ENCODE data around the gene PEAK1.
"Not testable (repeated sequence)": the region's sequence is repeated elsewhere in the genome, so short reads cannot be mapped to it uniquely, and the experiment has no call there.

Gene PEAK1

DNA sequence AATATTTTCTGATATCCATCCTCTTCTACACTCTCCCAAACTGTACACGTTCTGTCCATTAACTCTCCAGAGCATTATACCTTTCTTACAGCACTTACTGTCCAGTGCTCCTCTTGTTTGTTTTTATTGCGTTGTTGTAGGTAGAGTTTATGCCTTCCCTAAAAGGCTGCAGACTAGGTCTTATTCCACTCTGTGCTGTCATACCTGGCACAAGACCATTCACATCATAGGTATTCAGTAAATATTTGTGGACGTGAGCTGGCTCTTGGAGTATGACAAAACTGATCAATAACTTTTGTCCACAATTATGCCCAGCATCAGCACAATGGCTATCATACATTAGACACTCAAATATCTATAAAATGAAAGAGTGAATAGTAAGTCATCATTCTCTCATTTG lies 5.2 kb upstream of the PEAK1 start:
- no peak for DNase-seq (ENCODE audit: low read depth)

DNA sequence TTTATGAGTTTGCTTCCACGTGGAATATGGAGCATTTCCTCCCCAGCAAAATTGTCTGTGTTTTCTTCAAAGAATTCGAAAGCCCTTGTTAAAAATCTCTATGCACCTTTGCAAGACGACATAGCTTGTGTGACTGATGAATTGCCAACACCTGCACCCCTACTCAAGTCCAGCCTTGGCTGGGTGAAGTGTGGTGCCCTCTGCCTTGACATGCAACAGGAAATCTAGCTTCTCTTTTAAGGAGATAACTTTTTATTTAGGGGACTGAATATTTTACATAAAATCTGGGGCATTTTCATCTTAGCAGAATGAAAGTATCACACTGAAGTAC lies 1.4 kb upstream of the PEAK1 start:
- no peak for DNase-seq (ENCODE audit: low read depth)

DNA sequence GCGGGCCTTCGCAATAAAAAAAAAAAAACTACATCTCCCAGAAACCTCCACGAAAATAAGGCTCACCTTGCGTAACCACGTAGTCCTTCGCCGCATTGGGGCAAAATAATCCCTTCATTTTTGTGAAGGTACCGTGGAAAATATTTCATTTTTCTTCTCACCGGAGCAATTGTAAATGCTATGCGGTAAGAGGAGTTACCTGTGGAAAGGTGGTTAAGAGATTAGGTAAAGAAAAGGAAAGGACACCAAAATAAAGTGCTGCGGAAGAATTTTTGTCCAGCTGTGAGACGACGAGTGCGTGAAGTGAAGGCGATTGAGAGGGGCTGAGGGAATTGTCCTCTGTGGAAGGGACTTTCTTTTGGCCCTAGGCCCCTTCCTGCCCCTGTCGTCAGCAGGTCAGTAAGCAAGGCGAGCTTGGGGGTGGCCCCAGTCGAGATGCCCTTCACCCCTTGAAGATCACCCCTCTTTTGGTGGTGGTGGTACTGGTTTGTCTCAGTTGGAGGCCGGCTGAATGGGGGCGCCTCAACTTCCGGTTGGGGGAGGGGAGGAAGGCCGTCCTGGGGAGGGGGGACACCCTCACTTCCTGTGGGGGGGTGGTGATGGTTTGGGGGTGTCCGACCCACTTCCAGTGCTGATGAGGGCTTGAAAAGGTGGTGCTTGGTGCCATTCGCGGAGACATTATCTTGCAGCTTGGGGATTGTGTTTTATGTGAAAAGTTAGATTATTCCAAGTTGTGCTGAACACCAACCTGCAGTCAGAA lies 886 bp upstream of the PEAK1 start, which contains the start of gene HMG20A:
TSS of gene HMG20A (plus strand) at position 279 of the 760 bp plus-strand sequence. CDS start 37,520 bp downstream, outside the sequence.
- peak; percentile 46 for DNase-seq (ENCODE audit: low read depth)

DNA sequence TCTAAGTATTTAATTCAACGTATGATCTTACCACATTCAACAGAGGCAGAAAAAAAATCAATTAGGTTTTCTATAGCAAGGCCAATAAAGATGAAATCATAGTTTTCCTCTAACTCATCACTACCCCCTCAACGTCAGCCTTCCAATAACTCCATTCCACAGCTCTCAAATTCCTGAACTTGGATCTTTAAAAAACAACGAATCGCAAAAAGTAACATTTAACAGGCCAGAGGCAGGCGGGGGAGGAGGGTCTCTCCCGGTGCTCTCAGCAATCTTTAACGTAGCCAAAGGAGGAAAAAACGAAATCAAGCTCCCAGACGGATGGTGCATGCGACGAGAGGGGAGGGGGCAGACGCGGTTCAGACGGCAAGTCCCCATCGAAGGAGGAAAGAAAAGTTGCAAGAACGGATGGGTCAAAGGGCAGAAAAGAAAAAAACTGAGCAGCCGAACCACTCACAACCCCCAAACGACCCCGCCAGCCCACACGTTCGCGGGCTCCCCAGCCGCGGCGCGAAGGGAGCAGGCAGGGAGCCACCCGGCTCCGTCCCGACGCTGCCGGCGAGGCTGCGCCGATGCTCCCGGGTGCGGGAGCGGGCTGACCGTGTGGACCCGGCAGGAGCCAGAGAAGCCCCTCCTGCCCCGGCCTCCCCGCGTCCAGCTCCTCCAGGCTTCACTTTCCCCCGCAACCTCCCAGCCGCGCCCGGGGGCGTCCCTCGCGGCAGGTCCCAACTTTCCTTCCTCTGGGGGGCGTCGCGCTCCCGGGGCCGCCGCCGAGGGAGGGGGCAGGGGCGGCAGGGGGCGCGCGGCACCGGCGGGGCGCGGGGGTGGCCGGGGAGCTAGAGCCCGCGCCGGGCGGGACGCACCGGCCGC lies 703 bp downstream of the PEAK1 start:
- peak; percentile 44 for DNase-seq (ENCODE audit: low read depth)

DNA sequence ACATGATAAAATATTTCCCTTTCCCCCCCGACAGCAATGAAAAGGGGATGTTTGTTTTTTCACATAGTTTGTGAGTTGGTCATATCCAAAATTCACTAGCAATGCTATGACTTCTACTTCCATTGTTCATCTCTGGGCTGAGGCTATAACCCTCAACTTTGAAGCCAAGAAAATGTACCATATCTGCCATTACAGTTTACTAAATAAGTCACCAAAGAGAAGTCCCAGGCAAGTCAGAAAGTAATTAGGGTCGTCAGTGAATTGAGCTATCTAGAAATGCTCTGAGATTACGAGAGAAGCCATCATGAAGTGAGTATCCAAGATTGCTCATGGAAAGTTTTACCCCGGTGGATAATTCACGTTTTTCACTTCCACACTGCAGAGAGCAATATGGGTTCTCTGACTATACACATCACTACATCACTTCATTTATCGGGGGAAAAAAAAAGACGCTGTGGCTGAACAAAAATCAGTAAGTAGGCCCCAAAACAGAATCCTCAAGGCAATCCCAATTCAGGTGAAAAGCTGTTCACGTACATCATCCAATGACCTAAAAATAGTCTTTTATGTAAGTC lies 1.4 kb downstream of the PEAK1 start:
- DNase-seq (ENCODE audit: low read depth), result no peak

DNA sequence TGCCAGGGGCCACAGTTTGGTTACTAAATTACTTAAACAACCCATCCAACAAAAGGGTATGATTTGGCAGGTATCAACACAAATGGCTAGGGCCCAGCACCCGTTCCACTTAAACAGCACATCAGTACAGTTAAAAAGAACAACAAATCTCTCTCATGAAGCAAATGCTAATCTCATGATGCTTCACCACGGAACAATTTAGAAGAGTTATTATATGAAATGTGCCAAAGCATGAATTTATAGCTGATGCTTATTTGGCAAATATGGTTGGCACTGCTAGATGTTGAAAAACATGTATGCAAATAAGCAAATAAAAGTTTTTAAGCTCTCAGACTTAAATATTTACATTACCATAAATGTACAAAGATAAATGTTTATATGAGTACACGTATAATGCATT lies 2.3 kb downstream of the PEAK1 start:
- DNase-seq (ENCODE audit: low read depth), result no peak

DNA sequence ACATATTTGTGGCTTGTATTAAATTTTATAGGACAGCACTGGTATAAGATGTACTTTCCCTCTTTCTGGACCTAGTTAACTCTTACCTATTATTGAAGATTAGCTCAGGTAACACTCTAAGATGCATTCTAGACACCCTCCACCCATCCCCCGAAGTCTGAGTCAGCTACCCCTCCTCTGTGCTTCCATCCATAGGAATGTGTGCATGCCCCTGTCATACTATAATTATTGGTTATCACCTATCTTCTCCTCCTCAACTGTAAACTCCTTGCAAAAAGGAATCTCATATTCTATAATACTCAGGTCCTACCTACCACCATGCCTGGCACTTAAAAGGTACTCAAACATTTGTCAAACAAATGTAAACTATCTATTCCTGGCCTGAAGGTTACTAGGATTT lies 3.0 kb downstream of the PEAK1 start:
- no peak for DNase-seq (ENCODE audit: low read depth)

DNA sequence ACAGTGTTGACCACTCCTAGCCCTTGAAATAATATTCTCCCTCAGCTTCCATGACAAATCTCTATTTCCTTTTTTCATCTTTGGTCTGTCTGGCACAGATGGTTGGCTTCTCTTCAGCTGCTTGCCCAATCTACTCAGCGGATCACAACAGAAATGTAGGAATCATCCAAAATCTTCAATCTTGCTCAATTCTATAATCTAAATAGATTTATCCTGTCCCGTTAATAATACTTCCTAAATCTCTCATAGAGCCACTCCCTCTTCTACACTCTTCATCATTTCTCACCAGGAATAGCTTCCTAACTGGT lies 3.8 kb downstream of the PEAK1 start:
- no peak for DNase-seq (ENCODE audit: low read depth)

DNA sequence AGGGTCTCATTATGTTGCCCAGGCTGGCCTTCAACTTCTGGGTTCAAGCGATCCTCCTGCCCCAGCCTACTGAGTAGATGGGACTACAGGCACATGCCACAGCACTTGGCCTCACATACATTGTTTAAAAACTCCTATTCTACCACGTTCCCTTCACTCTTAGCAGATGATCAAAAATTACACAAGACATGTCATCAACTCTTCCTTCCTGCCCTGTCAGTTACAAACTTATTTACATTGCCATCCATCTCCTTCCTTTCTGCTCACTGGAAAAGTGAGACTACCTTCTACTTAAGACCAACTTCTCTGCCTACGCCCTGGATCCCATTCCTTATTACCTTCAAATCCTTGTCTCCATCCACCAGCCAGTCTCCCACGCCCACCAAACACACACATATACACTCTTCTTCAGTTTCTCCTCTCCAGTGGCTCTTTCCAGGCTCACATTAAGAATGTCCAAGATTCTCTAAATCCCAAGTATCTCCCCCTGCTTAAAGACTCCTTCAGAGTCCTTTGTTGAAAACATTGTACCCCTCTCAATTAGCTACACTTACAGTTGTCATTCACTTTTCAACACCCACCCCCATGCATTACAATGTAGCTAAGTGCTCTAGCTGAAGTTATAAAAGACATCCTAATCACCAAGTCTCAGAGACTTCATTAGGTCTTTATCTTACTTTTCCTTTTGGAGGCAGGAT lies 4.3 kb downstream of the PEAK1 start:
- no peak for DNase-seq (ENCODE audit: low read depth)

DNA sequence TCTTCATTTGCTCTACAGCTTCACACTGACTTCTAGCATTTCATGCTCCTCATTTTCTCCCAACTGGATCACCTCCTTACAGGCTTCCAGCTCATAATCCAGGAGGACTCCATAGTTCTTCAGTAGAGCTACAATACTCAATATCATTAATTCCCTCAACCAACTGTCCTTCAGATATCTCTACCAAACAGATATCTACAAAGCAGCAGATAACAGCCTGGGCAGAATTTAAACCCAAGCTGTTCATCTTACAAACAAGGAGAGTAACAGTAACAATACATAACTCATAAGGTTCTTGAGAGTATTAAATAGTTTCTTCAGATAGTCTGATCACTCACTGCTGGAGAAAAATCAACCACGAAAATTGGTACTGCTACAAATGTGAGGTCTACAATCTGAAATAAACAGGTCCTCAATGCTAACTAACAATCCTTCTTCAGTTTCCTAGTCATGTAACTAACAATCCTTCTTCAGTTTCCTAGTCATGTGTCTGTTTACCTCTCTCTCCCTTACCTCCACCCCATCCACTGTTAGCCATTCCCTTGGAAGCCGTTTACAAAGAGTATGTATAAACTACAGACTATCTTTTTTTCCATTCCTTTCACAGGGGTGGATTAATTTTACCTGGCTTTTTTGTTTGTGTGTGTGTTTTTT lies 5.0 kb downstream of the PEAK1 start:
- no peak for DNase-seq (ENCODE audit: low read depth)

DNA sequence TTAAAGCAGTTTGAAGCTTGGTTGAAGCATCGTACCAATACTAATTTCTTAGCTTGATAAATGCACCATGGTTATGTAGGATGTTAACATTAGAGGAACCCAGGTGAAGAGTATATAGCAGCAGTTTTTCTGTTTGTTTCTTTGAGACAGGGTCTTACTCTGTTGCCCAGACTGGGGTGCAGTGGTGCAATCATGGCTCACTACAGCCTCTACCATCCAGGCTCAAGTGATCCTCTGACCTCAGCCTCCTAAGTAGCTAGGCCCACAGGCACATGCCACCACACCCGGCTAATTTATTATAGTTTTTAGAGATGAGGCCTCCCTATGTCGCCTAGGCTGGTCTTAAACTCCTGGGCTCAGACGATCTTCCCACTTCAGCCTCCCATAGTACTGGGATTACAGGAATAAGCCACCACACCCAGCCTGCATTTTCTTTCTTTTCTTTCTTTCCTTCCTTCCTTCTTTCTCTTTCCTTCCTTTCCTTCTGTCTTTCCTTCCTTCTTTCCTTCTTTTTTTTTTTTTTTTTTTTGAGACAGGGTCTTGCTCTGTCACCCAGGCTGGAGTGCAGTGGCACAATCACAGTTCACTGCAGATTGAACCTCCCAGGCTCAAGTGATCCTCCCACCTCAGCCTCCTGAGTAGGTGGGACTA lies 6.1 kb downstream of the PEAK1 start:
- no peak for DNase-seq (ENCODE audit: low read depth)

DNA sequence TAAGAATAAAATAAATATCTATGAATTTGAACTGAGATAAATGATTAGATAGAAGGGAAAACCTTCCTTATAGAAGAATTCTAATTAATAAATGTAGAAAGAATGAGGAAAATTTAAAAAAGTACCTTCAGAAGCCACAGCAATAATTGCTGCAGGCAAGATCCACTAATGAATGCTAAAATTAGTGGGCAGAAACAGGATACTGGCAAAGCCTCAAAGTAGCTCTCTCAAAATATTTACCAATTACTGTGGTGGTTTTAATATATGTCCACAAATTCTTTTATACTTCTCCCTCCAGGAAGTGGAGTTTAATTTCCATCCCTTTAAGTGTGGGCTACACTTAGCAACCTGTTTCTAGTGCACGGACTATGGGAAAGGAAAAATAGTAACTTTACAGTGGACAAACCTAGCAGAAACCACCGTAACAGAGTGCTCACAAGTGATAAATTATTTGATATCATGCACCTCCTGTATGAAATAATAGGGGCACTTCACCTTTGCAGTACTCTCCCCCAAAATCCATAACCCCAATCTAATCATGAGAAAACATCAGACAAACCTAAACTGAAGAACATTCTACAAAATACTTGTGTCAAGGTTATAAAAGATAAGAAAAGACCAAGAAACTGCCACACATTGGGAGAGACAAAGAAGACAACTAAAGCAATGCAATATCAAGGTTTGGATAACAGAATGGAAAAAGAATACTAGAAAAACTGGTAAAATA lies 6.8 kb downstream of the PEAK1 start:
- DNase-seq (ENCODE audit: low read depth), result no peak

DNA sequence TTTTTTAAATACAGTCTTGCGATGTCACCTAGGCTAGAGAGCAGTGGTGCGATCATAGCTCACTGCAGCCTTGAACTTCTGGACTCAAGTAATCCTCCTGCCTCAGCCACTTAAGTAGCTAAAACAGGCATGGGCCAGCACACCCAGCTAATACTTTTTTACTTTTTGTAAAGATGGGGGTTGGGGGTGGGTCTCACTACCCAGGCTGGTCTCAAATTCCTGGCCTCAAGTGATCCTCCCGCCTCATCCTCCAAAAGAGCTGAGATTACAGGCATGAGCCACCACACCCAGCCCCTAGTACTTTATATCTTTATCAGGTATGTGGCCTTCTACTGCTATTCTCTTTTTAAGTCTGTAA lies 8.3 kb downstream of the PEAK1 start:
- no peak for DNase-seq (ENCODE audit: low read depth)

DNA sequence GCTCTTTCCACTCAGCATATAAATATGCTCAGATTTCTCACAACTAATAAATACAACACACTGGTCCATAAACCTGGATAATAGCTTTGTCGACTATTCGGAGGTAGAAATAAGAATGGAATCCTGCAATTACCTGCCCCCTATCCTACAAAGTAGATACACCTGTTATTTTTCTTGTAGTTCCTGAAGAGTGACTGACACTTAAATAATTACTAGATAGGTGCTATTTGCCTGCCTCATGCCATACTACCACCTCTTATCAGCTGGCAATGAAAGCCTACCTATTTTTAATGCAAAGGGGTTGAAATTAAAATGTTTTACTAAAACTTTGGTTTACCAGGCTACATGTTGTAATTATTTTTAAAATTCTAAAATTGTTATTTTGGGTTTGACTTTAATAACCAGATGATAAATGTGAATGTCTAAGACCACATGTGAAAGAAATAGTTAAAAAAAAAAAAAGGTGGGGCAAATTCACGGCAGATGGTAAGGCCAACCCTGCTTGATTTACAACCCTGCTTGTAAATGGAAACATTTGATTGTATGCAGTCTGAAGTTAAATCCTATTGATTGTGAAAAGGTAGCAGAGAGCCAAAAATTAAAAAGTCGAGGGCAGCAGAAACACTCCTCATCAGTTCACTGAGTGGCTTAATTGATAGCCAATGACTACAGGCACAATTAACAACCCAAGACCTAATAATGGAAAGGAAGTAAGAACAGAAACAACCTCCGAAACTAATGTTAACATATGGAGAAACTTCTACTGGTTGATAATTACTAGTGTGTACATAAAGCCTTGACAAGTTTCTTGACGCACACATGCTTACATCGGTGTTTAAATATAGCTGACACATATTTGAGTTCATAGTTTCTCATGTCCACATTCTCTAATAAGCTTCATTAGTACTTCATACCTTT lies 8.9 kb downstream of the PEAK1 start:
- DNase-seq (ENCODE audit: low read depth), result no peak

DNA sequence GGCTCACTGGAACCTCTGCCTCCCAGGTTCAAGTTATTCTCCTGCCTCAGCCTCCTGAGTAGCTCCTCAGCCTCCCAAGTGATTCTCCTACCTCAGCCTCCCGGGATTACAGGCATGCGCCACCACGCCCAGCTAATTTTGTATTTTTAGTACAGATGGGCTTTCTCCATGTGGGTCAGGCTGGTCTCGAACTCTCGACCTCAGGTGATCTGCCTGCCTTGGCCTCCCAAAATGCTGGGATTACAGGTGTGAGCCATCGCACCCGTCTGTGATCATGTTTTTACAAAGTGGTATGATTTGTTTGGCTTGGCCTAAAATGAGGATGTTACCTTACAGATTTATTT lies 9.8 kb downstream of the PEAK1 start:
- DNase-seq (ENCODE audit: low read depth), result not testable (repeated sequence)

DNA sequence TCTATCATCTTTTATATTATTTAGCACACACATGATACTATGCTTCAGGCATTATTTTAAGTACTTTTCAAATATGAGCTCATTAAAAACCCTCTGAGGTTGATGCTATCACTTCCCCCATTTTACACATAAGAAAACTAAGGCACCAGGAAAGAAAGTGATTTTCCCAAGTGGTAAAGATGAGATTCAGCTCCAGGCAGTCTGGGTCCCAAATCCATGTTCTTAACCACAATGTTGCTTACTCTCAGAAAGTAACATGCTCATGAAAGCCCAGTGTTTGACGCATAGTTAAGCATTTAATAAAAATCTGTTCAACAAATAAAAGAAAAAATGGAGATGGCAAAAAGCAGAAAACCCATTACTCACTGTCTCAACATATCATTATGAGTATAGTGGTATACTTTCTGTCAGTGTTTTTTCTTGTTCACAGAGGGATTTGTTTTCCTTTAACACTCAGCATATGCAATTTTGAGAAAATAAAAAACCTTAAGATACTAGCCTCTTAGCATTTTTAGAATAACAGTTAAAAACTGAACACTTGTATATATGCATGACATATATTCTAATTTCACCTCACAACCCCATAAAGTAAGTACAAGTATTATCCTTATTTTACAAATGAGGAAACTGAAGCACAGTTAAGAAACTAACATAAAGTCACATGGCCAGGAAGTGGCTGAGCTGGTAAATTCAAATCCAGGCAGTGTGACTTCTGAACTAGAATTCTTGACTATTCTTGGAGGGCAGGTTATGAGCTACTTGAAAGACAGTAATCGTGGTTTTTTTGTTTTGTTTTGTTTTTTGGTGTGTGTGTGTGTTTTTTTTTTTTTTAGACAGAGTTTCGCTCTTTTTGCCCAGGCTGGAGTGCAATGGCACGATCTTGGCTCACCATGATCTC lies 10.4 kb downstream of the PEAK1 start:
- no peak for DNase-seq (ENCODE audit: low read depth)

DNA sequence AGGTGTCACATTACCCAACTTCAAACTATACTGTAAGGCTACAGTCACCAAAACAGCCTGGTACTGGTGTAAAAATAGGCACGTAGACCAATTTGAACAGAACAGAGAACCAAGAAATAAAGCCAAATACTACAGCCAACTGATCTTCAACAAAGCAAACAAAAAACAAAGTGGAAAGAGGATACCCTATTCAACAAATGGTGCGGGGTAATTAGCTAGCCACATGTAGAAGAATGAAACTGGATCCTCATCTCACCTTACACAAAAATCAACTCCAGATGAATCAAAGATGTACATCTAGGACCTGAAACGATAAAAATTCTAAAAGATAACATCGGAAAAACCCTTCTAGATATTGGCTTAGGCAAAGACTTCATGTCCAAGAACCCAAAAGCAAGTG lies 13.1 kb downstream of the PEAK1 start:
- DNase-seq (ENCODE audit: low read depth), result no peak

DNA sequence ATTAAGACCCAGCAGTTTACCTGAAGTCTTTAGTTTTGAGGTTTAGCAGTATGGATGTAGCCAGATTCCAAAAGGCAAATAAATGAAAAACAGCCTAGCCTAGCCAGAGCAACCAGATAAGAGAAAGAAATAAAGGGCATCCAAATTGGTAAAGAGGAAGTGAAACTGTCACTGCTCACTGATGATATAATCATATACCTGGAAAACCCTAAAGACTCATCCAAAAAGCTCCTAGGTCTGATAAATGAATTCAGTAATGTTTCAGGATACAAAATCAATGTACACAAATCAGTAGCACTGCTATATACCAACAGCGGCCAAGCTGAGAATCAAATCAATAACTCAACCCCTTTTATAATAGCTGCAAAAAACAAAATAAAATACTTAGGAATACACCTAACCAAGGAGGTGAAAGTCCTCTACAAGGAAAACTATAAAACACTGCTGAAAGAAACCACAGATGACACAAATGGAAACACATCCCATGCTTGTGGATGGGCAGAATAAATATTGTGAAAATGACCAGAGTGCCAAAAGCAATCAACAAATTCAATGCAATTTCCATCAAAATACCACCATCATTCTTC lies 13.6 kb downstream of the PEAK1 start:
- DNase-seq (ENCODE audit: low read depth), result not testable (repeated sequence)
